Glomerular visceral epithelial cell (primary cell): ENCODE data around the gene FAAP100.
"Not testable (repeated sequence)": the region's sequence is repeated elsewhere in the genome, so short reads cannot be mapped to it uniquely, and the experiment has no call there.

Source experiments
- DNase-seq: peaks from one replicate; pipeline ENCODE4 v3.0.0-alpha.2; 2016; ENCODE audit errors: extremely low spot score

Gene FAAP100

DNA sequence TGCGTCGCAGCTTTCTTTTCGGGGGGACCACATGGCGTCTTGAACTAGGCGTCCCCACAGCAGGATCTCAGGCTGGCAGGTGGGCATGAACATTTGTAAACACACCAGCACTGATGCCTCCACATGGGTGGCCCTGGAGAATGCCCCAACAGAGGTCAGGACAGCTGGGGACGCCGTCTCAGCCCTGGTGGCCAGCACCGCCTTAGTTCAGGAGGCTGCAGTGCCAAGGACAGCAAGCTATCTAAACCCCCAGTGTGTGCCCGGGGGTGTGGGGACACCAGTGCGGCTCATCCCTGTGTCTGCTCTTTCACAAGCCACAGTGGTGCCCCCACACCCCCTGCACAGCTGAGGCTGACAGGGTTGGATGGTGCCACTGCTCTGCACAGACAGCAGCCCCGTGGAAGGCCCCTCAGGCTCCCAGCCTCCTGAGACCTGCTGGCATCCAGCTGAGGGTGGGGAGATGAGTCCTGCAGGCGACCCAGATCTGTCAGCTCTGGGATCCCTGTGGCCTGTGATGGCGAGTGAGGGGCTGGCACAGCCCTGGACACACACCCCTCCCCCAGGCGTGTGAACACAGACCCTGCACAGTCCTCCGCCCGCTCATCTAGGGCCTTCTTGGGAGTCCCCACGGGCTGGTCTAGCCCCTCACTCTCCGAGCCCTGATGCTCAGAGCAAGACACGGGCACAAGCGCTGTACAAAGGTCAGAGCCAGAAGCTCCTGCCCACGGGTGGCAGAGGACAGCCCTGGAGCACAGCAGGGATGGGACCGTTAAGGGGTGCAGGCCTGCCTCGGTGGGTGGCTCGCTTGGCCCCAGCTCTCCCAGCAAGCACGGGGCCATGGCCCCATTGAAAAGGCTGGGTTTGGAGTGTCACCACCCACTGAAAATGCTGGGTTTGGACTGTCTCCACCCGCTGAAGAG is 13.2 kb downstream of the FAAP100 start:
- no peak for DNase-seq

DNA sequence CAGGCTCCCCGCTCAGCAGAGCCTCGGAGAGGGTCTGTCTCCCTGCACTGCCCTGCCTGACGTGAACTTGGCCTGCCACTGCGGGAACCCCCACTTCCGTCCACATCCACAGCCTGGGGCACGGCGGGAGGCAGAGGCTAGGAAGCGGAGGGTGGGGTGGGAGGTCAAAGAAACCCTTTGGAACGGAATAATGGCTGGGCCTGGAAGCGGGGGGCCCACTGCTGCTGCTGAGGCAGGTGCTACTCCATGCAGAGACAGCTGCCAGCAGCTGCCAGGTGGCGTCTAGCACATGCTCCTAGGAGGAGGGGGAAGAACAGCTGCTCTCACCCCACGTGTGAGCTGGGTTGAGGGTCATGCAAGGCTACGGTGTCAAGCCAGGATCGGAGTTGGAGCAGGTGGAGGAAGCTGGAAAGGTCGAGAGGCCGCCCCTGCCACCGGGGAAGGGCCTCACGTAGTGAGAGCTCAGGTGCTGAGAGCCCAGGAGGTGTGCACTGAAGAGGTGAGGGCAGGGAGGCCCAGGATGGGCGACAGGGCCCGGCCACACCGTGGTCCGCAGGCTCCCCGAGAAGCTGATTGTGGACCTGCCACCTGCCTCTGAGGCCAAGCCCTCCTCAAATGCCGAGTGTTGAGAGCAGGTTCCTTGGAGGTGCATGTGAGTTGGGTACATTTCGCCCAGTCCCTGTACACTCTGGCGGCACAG is 14.1 kb downstream of the FAAP100 start:
- no peak for DNase-seq

DNA sequence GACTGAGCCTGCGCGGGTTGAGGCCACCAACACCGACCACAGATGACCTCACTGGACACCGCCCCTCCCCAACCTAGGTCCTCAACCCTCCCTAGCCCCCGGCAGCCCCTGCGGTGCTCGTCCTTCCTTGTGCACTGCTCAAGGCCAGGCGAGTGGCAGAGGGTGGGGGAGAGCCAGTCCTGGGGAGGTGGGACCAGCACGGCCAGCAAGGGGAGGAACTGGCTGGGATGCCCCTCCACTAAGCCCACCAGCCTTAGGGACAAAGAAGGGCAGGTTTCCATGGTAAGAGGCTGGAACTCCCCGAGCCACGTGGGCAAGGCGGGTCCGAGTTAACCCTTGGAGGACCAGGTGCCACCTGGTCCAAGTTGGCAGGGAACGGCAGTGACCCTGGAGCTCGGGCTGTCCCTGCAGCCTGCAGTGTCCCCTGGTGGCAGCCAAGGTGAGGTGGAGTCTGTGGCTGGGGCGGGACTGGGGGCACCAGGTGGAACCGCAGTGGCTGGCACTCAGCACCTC is 14.8 kb downstream of the FAAP100 start:
- DNase-seq, result peak; percentile 35

DNA sequence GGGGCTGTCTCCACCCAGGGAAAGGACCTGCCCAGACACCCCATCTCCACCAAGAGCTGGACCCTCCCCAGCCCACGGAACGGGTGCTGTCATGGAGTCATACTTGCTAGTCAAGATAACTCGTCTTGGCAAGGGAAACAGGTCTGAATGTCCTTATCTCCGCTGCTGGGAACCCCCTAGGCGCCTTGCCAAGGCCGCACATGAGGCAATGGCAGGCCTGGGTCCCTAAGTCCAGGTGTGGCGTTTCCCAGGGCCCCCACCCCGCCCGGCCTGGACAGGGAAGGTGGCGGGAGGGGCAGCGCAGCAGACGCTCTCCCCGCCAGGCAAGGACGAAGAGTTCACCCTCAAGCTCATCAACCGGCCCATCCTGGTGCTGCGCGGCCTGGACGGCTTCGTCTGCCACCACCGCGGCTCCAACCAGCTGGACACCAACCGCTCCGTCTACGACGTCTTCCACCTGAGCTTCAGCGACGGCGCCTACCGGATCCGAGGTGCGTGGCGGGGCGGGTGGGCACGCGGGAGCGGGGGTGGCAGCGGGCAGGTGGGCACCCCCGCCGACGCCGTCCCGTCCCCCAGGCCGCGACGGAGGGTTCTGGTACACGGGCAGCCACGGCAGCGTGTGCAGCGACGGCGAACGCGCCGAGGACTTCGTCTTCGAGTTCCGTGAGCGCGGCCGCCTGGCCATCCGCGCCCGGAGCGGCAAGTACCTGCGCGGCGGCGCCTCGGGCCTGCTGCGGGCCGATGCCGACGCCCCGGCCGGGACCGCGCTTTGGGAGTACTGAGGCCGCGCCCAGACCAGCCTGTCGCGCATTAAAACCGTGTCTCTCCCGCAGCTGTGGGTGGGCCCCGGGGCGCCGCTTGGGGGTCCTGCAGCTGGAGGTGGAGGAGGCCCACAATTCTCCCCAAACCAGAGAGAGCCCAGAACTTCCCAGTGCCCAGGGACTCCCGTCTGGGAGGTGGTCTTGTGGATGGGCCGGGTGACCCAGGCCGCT is 15.6 kb downstream of the FAAP100 start:
- no peak for DNase-seq

DNA sequence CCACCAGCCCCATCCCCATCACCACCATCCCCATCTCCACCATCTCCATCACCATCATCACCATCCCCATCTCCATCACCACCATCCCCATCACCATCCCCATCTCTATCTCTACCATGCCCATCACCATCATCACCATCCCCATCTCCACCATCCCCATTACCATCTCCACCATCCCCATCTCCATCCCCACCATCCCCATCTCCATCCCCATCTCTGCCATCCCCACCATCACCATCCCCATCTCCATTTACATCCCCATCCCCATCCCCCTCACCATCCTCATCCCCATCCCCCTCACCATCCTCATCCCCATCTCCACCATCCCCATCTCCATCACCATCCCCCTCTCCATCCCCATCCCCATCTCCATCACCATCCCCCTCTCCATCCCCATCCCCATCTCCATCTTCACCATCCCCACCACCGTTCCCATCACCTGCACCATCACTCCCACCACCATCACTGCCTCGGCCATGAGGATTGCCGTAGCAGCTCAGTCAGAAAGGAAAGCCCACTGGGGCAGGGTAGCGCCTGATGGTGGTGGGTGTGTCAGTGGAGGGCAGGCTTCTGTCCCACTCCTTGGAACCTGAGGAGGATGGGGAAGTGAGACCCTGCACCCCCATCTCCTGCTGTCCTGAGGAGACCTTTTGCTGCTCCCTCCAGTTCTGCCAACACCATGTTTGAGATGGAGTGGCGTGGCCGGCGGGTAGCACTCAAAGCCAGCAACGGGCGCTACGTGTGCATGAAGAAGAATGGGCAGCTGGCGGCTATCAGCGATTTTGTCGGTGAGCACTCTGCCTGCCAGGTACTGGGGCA is 16.5 kb downstream of the FAAP100 start:
- DNase-seq, result no peak

DNA sequence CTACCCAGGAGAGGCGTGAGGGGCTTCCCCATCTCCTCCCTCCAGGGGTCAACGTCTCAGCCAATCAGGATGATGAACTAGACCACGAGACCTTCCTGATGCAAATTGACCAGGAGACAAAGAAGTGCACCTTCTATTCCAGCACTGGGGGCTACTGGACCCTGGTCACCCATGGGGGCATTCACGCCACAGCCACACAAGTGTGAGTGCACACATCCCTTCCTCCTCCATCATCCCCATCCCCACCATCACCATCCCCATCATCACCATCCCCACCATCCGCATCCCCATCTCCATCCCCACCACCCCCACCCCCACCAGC is 17.2 kb downstream of the FAAP100 start:
- no peak for DNase-seq

DNA sequence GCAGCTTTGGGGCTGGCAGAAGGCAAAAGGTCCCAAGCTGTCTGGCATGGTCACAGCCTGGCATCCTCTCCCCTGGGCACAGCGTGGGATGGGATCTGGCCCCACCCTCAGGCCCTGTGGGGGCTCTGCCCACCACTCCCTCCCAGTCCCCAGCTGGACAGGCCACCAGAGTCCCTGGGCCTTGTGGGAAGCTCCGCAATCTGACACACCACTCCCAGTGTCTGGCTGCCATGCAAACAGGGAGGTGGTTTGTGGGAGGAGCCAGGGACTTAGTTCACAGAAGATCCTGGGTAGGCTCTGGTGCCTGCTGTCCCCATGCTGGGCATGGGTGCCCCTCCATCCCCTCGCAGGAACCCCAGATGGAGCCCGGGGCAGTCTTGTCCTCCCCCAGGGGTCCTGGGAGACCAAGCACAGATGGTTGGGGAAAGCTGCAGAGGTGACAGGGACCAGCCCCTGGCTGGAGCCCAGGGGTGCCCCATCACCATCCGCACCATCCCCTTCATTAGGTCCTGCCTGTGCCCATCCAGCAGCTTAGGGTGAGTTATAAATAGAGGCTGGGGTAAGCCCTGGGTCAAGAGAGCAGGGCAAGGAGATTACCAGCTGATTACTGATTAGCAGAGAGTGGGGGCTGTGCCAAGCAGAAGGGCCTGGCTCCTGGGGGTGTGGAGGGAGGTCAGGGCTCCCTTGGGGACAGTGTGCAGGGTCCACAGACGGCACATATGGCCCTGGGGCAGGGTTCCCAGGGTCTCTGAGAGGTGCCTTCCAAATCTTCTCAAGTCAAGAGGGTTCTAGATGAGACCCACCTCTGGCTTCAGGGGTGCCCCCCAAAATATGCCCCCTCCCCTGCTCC is 17.8 kb downstream of the FAAP100 start:
- DNase-seq, result no peak

DNA sequence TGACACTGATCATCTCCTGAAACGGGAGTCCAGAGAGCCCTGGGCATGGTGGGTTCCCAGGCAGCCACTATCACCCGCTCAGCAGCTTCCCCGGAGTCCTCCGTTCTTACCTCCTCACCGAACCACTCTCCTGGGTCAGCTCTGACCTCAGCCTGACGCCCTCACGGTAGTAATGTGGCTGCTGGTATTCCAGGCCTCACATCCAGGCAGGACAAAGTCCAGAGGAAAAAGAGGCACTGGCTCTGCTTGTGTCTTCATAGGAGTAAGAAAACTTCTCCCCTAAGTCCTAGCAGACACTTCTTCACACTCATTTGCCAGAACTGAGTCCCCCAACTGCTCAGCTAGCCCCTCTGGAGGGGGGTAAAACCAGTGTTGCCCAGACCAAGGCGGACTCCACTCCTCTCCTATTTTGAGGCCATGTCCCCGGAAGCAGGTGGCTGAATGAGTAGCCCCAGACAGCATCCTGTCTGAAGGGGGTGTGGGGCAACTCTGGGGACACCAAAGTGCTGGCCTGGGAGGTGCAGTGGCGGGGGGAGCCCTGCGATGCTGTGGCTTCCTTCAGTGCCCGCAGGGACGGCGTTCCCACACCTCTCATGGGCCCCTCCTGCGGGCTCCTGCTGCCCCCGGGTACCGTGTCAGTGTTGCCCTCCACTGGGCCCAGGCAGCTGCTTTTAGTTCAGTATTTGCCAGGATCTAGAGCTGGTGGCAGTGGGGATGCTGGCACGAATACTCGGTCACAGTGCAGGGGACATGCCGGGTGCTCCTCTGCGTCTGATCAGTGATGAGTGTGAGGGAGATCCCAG is 18.6 kb downstream of the FAAP100 start:
- DNase-seq, result no peak

DNA sequence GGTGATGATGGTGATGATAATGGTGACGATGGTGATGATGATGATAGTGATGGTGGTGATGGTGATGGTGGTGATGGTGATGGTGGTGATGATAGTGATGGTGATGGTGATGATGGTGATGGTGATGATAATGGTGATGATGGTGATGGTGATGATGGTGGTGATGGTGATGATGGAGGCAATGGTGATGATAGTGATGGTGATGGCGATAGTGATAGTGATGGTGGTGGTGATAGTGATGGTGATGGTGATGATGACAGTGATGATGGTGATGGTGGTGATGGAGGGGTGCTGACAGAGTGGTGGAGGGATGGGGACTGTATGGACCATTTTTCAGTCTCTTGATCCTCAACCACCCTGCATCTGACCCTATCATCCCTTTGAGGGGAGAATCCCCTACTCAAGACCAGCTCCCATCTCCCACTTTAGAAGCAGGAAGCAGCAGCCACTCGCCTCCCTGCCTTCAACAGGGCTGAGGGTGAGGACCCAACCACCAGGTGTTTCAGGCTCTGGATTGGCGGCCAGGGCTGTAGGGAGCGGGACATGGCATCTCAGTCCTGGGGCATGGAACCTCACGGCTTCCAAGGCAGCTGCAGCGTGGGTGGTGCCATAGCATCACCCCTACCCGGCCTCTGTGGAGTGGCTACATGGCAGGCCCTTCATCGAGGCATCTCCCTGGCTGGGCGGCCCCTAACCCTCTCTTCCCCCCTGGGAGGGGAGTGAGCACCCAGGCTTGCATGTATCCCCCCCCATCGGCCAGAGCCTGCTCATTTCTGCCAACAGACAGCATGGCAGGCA is 19.5 kb downstream of the FAAP100 start:
- no peak for DNase-seq

DNA sequence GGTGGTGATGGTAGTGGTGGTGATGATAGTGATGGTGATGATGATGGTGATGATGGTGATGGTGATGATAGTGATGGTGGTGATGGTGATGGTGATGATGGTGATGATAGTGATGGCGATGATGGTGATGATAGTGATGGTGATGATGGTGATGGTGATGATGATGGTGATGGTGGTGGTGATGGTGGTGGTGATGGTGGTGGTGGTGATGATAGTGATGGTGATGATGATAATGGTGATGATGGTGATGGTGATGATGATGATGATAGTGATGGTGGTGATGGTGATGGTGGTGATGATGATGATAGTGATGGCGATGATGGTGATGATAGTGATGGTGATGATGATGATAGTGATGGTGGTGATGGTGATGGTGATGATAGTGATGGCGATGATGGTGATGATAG is 20.2 kb downstream of the FAAP100 start:
- DNase-seq, result not testable (repeated sequence)

DNA sequence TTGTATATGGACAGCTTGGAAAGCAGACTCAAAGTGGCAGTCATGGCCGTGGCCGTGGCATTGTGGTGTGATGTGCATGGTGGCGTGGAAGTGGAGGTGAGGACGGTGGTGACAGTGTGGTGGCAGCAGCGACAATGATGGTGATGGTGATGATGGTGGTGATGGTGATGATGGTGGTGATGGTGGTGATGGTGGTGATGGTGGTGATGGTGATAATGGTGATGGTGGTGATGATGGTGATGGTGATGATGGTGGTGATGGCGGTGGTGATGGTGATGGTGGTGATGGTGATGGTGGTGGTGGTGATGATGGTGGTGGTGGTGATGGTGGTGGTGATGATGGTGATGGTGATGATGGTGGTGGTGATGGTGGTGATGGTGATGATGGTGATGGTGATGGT is 21.1 kb downstream of the FAAP100 start:
- DNase-seq, result not testable (repeated sequence)

DNA sequence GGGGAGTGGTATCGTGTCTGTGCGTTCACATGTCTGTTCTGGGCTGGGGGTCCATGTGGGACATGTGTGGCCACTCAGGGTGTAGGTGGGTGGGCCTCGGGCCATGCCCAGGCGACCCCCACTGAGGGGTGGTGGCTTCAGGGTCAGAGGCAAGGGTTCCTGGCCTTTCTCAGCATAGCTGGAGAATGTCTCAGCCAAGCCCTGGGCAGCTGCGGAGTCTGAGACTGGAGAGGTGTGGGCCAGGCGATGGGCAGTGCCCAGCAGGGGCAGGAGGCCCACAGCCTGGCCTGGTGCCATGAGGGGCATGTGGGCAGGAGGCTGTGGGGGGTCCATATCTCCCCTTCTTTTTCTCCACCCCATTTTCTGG is 22.7 kb downstream of the FAAP100 start:
- no peak for DNase-seq

DNA sequence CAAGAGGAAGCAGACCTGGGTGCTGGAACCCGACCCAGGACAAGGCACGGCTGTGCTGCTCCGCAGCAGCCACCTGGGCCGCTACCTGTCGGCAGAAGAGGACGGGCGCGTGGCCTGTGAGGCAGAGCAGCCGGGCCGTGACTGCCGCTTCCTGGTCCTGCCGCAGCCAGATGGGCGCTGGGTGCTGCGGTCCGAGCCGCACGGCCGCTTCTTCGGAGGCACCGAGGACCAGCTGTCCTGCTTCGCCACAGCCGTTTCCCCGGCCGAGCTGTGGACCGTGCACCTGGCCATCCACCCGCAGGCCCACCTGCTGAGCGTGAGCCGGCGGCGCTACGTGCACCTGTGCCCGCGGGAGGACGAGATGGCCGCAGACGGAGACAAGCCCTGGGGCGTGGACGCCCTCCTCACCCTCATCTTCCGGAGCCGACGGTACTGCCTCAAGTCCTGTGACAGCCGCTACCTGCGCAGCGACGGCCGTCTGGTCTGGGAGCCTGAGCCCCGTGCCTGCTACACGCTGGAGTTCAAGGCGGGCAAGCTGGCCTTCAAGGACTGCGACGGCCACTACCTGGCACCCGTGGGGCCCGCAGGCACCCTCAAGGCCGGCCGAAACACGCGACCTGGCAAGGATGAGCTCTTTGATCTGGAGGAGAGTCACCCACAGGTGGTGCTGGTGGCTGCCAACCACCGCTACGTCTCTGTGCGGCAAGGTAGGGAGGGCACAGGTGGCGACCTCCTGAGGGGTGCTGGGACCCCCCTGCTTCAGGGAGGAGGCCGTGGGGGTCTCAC is 23.3 kb downstream of the FAAP100 start:
- no peak for DNase-seq

DNA sequence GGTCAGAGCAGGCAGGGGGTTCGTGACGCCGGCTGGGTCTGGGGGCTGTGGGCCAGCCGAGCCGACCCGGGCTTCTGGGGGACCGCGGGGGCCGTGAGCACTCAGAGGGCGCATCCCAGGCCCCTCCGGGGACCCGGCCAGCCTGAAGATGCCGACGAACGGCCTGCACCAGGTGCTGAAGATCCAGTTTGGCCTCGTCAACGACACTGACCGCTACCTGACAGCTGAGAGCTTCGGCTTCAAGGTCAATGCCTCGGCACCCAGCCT is 23.8 kb downstream of the FAAP100 start:
- no peak for DNase-seq

DNA sequence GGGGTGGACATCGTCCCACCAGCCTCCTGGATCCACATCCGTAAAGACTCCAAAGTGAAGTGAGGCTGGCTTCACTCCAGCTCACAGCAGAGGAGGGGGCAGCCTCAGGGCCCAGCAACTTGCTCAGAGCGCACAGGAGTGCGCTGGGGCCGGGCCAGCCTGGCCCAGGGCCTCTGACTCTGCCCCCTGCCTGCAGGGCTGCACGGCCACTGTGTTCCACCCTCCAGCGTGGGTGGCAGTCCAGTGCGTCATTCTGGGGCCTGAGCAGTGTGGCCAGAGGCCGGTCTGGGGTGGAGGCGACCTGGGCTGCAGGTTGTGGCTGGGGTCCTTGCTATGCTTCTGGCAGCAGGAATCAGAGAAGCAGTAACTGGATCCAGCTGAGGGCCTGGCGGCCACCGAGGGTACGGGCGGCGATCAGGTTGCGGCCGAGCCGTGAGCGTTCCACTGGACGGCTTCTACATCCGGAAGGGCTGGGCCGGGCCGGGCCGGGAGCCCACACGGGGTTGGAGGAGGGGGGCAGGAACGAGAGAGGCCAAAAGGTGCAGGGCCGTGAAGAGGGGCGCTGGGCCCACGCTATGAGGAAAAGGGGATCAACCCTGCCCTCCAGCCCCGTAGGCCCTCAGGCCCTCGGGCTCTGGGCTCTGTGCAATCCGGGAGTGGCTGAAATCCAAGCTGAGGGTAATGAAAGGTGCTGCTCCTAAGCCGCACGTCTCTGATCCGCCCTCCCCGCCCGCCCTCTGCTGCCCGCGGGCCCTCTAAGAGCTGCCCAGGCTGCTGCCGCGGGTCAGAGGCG is 24.4 kb downstream of the FAAP100 start, which contains the start of gene FSCN2:
TSS of gene FSCN2 (plus strand) at position 787 of the 793 bp plus-strand sequence. CDS start 155 bp downstream, outside the sequence.
- DNase-seq, result no peak

DNA sequence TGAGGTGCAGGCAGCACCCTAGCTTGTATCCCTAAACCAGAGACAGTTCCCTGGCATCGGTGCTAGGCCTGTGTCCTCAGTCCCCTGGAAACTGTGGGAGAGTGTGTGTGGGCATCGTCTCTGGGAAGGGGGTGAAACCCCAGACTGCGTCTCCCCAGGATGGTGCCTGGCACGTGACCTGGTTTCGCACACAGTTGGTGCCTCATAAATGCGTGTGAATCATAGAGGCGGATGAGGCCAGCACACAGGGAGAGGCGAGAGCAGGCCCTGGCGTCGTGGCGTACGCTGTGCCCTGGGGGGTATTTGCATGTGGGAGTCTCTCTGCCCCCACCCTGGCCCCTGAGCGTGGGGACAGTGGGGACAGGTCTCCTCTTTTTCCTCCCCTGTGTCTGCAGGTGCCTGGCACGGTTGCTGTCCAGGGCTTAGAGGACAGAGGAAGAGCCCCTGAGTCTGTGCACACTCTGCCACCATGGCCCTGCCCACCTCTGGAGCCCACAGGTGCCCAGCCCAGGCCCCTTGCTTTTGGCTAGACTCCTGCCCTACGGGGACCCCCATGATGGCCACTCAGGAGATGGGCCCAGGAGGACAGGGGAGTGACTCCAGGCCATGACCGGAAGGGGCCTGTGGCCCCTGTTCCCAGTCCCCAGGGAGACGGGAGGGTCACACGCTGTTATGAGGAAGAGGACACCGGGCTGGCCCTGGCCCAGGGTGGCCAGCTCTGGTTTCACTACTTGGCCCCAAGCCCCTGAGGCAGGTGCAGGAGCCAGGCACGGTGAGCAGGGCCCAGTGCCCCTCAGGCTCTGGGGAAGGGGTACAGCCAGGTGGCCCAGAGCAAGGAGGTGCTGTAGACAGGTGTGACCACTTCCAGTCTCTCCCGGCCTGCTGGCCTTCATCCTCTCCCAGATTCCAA is 25.2 kb downstream of the FAAP100 start:
- no peak for DNase-seq
